Nephron progenitor cell (in vitro differentiated cells): ENCODE data around the gene ZSWIM9.

ENCODE experiments used
- DNase-seq: peaks from one replicate; pipeline ENCODE4 v3.0.0; 2021
- H3K27ac Mint-ChIP-seq: 2 replicates; pipeline ENCODE4 v1.8.0; 2021; ENCODE audit warnings: mild to moderate bottlenecking, moderate library complexity, mixed read lengths
- H3K27me3 Mint-ChIP-seq: 2 replicates; pipeline ENCODE4 v1.8.0; 2021; ENCODE audit warnings: mild to moderate bottlenecking, low read depth, mixed read lengths; ENCODE audit not compliant: poor library complexity
- H3K36me3 Mint-ChIP-seq: 2 replicates; pipeline ENCODE4 v1.8.0; 2021; ENCODE audit warnings: low read depth, mixed read lengths
- H3K4me1 Mint-ChIP-seq: 2 replicates; pipeline ENCODE4 v1.8.0; 2021; ENCODE audit warnings: mixed read lengths
- H3K4me3 Mint-ChIP-seq: 2 replicates; pipeline ENCODE4 v1.8.0; 2021; ENCODE audit warnings: mild to moderate bottlenecking, moderate library complexity, mixed read lengths
- H3K9me3 Mint-ChIP-seq: 2 replicates; pipeline ENCODE4 v1.8.0; 2021; ENCODE audit warnings: mild to moderate bottlenecking, moderate library complexity, mixed read lengths
- CTCF ChIP-seq: fragments of 200-600 bp; sonication (generic); IDR thresholded peaks from 2 replicates; pipeline ENCODE4 v1.5.0; 2021; ENCODE audit warnings: antibody characterized with exemption

ZSWIM9 gene

GRCh38 chr19:48196321-48196763, 25.9 kb downstream of the ZSWIM9 start:
- H3K27ac Mint-ChIP-seq: peak overlapping the region; percentile 71
- TF ChIP-seq CTCF: no peak

GRCh38 chr19:48196933-48197665, 26.6 kb downstream of the ZSWIM9 start:
- no peaks in the 10 kb centered on the region for H3K9me3 Mint-ChIP-seq
- H3K4me3 Mint-ChIP-seq: no peak overlapping the region
- H3K27ac Mint-ChIP-seq: peak overlapping the region; percentile 68
- H3K4me1 Mint-ChIP-seq: peaks cover 13% of the 10 kb centered on the region
- H3K36me3 Mint-ChIP-seq: peaks cover 31% of the 10 kb centered on the region
- no peak for DNase-seq
- H3K27me3 Mint-ChIP-seq: peaks cover 3% of the 10 kb centered on the region
- TF ChIP-seq CTCF: no peak

More at GRCh38 chr19:48196321-48196763, 25.9 kb downstream of the ZSWIM9 start:
- Mint-ChIP-seq H3K27me3 (peaks cover 3% of the 10 kb centered on the region), H3K4me1 (peaks cover 8% of the 10 kb centered on the region), H3K9me3 (no peaks in the 10 kb centered on the region), H3K36me3 (peaks cover 38% of the 10 kb centered on the region), H3K4me3 (no peak overlapping the region)
- DNase-seq: no peak

GRCh38 chr19:48203222-48203793, 32.8 kb downstream of the ZSWIM9 start:
- DNase-seq: no peak
- no peak overlapping the region for H3K27ac Mint-ChIP-seq

GRCh38 chr19:48203794-48204628, 33.5 kb downstream of the ZSWIM9 start:
- no peak overlapping the region for H3K4me3 Mint-ChIP-seq
- peaks cover 5% of the 10 kb centered on the region for H3K4me1 Mint-ChIP-seq
- peaks cover 8% of the 10 kb centered on the region for H3K27me3 Mint-ChIP-seq
- no peak for TF ChIP-seq CTCF
- no peak overlapping the region for H3K27ac Mint-ChIP-seq
- peaks cover 3% of the 10 kb centered on the region for H3K9me3 Mint-ChIP-seq
- H3K36me3 Mint-ChIP-seq: peaks cover 4% of the 10 kb centered on the region
- DNase-seq: peak; percentile 95

More at GRCh38 chr19:48203222-48203793, 32.8 kb downstream of the ZSWIM9 start:
- H3K27me3 Mint-ChIP-seq: peaks cover 8% of the 10 kb centered on the region
- peaks cover 5% of the 10 kb centered on the region for H3K4me1 Mint-ChIP-seq
- TF ChIP-seq CTCF: no peak
- no peak overlapping the region for H3K4me3 Mint-ChIP-seq
- H3K9me3 Mint-ChIP-seq: peaks cover 3% of the 10 kb centered on the region
- H3K36me3 Mint-ChIP-seq: peaks cover 4% of the 10 kb centered on the region

GRCh38 chr19:48206397-48207093, 36.1 kb downstream of the ZSWIM9 start:
- H3K27me3 Mint-ChIP-seq: peaks cover 5% of the 10 kb centered on the region
- H3K27ac Mint-ChIP-seq: no peak overlapping the region
- H3K9me3 Mint-ChIP-seq: peaks cover 3% of the 10 kb centered on the region
- H3K4me1 Mint-ChIP-seq: peaks cover 5% of the 10 kb centered on the region
- DNase-seq: no peak
- no peak overlapping the region for H3K4me3 Mint-ChIP-seq
- TF ChIP-seq CTCF: no peak
- peaks cover 15% of the 10 kb centered on the region for H3K36me3 Mint-ChIP-seq
